GM18508 (cell line): ENCODE data around the gene ARHGAP15.

ENCODE experiments used
- ATAC-seq: cut with Tn5 transposase; IDR thresholded peaks from one replicate; pipeline ENCODE4 v1.9.1; 2021; ENCODE audit warnings: moderate number of reproducible peaks; ENCODE audit not compliant: insufficient read depth, unreplicated experiment

Gene ARHGAP15

DNA sequence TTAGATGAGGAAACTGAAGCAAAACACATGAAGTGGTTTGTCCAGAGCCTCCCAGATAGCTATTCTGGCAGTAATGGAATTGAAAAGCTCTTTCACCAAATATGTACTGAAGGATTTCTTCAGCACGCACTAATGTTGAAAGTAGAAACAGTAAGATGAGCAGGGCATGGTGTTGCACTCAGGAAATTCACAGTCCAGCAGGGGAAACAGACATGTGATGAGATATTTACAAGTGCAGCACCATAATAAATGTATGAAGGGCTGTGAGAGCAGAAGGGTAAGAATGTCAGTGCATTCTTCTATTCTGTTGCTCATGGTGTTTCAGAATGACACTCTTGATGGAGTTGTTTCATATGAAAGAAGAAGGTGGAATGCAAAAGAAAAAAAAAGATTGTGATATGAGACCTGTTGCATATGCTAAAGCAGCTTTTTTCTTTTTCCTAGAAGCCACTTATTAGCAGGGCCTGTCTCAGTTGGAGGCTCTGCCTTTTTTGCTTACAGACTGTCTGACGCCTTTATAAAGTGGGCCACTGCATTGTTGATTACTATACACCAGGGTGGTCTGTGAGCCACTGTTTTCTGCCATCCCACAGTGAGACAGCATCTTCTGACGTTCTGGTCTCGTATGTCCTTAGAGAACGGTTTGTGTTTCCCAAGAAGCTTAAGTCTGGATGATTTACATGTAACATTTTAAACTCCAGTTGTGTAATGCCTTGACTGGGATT, 516.9 kb downstream of the ARHGAP15 start:
- no peak for ATAC-seq

DNA sequence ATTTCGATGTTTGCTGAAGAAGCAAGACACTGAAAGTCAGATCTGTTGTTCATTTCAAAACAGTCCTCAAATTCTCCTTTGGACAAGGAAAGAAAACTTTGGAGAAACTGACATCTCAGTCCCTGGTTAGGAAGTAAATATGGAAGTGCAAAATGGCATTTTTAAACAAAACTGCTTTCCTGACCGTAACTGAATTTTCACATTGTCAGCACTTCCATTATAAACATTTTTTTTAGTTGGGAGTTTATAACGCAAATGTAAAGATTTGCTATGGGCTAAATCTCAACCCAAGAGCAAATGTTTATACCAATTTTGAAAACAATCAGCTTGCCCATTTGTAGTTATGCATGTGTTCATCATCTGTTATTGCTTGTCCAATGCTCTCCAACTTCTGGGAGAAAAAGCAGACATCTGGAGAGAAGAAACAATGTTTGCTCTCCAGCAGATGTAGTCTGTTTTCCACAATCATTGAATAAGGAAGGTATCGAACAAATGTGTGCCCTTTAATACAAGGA, 520.1 kb downstream of the ARHGAP15 start:
- ATAC-seq, result no peak

DNA sequence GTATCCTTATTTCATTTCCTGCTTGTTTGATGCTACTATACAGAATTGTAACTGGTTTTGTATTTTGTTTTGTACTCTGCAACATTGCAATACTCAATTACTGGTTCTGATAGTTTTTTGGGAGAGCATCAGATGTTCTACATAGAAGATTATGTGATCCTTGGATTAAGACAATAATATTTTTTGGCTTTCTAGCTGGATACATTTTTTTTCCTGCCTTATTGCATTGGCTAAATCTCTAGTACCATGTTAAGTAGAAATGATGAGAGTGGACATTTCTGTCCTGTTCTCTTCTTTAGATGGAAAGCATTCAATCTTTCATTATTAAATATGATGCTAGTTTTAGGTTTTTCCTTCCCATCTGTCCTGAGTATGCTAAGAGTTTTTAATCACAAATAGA, 523.5 kb downstream of the ARHGAP15 start:
- ATAC-seq, result no peak

DNA sequence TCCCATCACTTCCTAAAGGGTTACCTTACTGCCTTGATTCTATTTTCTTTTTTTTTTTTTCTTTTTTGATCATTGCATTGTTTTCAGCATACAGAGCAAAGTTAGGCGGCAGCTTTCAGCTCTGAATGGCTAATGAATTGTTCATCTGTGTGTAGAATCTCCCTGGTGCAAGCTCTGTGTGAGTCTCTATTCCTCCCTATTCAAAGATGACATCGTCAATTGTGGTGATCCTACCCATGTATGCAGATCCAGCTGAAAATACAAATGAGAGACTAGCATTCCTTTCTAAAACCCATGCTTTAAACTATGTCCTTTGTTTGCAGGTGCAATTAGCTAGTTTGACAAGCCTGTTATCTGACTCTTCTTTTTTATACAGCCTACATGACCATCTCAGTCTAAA, 539.0 kb downstream of the ARHGAP15 start:
- ATAC-seq, result no peak

DNA sequence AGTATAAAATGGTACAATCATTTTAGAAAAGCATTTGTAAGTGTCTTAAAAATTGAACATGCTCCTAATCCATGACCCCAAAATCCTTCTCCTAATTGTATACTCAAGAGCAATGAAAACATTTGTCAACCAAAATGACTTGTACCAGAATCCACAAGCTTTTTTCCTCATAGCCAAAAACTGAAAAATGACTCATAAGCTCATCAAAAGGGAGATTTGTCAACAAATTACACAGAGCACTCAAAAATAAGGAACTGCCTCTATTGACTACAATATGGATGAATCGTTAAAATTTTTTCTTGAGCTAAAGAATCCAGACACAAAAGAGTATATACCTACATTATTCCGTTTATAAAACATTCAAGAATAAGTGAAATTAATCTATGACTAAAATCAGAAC, 544.8 kb downstream of the ARHGAP15 start:
- ATAC-seq, result no peak

DNA sequence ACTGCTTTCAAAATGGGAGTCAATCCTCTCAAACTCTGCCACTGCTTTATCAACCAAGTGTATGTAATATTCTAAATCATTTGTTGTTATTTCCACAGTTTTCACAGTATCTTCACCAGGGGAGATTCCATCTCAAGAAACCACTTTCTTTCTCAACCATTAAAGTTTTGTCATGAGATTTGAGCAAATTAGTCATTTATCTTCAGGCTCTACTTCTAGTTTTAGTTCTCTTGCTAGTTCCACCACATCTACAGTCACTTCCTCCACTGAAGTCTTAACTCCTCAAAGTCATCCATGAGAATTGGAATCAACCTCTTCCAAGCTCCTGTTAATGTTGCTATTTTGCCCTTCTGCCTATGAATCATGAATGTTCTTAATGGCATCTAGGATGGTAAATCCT, 545.8 kb downstream of the ARHGAP15 start:
- ATAC-seq, result no peak

DNA sequence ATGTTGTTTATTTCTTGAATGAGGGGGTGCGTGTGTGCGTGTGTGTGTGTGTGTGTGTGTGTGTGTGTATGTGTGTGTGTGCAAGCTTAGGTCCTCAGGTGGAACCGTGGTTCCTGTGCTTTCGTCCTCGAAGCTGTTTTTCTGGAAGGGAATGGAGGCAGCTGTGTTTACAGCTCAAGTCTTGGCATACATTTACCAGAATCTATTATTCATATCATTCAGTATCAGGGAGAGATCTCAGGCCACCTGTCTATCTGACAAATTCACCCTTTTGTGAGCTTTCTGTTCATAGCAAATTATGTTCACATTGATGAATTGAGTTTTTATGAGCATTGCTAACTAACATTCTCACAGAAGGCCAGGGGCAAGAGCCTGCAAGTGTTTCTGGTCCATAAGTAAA, 550.4 kb downstream of the ARHGAP15 start:
- ATAC-seq, result no peak

DNA sequence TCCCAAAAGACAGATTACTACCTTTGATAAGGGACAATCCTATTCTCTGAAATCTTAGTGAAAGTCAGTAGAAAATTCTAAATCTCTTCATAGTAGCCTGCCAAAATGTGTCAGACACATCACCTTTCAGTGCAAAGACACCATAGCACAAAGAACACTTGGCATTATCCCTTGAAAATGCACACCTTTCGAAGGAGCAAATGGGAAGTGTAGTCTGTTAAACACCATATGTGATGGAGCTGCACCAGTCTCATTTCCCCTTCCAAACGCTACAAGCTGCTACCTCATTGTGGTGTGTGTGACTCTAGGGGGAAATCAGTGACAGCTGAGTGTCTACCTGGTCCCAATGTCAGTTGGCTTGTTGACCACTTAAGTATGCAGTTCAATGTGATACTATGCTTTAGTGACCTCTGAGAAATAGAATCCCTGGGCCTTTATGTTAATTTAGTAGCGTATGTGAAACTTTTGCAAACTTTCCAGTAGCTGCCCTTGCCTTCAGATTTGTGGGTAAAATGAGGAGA, 551.7 kb downstream of the ARHGAP15 start:
- no peak for ATAC-seq

DNA sequence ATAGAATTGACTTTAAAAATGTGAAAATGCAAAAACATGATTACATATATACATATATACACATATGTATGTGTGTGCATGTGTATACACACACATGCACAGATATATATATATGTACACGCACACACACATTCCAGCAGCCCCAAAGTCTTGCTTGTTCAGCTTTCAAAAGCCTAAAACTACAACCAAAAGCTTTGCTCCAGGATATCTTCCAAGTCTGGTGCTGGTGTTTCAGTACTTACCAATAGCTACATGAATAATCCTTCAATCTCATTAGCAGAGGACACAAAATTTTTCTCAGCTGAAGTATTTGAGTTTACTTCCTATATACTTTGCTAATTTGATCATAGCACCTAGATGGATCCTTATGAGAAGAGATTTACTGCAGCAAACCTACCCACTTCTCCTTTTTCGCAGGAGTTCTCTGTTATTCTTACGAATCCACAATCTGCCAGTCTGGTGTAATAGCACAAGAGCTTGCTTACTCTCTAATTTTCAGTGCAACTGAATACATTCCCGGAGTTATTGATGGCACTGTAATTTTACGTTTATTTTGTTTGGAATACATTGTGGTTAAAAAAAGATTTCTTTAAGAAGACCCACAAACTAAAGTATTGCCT, 553.3 kb downstream of the ARHGAP15 start:
- no peak for ATAC-seq

DNA sequence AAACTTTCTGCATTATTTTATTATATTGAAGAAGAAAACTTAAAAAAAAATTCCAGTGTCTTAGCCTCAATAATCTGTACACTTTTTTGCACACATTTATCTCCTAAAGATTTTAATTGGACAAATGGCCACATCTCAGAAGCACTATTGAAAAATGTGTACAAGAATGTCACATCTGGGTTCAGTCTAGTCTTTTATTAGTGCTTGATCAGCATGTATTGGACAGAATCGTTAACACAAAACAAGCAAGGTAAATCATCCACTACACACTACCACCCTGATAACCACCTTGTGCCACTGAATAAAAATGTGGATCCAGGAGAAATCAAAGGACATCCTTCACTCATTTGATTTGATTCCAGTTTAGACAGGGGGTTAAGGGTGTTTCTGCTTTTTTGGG, 554.8 kb downstream of the ARHGAP15 start:
- no peak for ATAC-seq

DNA sequence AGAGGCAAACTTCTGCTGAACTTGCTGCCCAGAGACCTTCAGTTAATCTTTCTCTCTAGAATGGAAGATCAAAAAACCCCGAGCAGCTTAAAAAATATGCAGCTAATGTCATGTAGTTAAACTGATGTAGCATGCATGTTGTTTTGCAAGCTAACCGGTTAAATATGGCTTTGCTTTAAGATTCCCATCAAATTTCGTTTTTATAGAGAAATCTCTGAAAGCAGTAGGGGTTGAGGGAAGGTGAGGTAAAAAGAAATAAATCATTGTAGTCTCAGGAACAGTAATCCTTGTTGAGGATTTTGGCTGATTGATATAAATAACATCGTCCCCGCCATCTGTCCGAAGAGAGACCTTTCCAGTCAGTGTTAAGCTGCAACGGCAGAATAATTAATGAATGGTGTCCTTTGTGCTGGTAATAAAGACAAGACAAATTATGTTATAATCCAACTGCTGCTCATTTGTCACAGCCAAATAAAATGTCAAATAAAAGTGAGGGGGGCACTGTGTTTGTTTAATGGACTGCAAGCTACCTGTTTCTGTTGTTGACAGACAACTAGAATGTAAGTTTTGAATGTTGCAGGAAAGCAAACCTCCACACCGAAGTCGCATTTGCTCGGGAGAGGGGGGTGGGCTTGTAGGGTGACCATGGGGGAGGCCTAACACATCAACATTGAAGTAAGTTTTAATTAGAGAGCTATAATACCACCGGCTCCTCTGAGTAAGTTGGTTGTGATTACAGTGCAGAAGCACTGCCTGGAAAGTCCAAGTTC, 555.5 kb downstream of the ARHGAP15 start:
- ATAC-seq, result no peak

DNA sequence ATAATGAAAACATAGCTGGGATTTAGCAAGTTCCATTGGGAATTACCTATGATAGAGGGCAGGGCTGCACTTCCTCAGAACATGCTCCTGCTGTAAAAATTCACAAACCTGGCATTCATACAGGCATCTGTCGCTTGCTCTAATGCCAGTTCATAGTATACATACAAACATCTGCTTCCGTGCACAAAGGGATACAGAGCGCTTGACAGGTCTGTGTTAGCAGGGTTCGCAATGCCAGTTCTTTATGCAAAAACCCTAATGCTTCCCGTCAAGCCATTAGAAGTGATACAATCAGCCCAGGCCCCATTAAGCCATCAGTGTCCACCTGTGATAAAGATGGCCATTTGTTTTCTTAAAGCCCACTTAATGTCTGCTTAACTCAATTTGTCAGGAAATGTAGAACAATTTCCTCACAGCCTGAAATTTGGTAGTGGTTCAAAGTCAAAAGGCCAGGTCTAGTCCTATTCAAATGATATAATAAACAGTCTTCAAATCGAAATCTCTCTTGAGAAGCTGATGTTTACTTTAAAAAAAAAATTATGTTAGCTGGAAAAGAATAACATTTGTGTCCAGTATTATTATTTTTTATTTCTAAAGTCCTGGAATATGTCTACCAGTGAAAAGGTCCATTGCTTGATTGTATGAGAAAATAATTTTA, 556.3 kb downstream of the ARHGAP15 start:
- no peak for ATAC-seq

DNA sequence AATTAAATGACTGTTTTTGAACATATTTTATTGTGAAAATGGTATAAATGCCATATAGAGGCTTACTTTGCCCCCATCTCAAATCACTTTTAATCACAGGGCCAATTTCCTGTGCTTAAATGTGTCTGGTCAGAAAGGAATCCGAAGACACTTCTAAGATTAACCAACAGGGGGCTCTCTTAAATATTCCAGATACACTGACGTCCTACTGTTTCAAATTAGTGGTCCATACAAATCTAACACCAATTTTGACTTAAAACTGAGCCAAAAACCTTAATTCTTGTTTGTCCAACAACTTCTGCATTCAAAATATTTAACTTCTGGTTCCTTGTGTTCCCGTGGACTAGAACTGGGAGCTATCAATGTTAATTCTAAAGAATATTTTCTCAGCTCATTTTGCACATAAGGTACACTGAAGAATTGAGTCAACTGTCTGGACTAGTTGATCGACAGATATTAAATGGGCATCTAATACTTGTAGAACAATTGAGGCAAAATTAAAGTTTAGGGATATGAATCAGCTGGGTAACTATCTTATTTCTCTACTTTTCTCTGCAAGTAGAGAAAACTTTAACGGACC, 557.5 kb downstream of the ARHGAP15 start:
- no peak for ATAC-seq

DNA sequence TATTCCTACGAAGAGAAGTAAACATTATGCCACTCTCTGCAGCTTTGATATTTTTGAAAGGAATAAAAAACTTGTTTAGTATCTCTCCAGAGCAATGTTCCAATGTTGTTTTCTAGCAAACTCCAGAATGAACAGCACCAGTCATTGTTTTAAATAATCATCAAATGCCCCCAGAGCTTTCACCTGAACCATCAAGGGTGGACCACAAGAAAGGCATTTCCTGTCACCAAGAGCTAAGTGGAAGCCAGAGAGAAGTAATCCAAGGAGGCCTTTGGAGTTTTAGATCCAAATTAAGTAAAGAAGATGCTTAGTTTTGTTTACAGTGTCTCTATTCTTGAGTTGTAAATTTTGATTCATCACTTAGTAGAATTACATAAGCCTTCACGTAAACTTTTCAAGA, 559.0 kb downstream of the ARHGAP15 start:
- ATAC-seq, result no peak

DNA sequence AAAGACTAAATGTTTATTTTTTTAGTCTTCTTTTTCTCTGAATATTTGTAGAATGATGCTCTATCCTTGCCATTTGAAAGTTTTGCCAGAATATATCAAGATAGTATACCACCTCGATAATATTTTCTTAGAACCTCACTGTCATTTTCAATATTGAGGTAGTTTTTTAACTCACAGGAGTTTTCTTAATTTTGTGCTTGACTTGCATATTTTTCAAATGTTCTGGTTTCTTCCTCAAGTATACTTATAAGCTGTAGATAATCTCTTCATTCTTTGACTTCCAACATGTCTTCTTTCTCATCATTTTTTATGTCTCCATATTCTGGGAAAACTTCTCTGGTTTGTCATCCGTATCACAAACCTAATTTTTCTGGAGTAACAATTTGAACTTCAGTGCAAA, 559.6 kb downstream of the ARHGAP15 start:
- no peak for ATAC-seq

DNA sequence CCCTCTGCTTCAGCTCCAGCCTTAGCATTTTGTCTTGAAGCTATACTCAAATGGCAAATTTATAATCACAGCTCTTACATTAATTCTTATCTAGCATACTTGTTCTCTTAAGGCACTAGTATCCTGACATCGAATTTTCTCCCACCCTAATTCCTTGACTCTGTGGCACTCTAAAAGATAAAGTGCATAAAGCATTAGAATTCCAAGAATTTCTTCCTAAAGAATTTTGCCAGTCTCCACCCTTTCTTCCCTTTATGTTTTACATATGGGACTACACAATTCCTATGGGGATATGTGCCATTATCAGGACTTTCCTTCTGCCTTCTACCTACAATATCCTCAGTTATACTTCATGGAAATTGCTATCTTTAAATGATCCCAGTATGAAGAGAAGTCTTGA, 560.3 kb downstream of the ARHGAP15 start:
- ATAC-seq, result no peak

DNA sequence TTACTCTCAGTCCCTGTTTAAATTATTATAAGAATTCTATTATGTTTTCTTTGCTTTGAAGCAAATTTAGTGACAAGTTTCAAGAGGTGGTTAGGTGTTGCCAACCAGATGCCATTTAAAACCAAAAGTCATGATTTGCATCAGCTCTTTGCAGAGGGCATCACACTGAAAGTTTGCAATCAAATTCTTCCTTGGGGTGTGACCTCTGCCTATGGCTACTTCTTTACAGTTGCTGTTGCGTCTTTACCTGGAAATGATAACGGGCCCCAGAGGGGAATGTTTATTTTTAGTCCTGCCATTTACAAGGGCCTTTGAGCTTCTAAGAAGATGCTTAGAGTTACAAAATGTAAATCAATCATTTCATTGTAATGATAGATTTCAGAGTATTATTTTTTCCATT, 561.0 kb downstream of the ARHGAP15 start:
- no peak for ATAC-seq

DNA sequence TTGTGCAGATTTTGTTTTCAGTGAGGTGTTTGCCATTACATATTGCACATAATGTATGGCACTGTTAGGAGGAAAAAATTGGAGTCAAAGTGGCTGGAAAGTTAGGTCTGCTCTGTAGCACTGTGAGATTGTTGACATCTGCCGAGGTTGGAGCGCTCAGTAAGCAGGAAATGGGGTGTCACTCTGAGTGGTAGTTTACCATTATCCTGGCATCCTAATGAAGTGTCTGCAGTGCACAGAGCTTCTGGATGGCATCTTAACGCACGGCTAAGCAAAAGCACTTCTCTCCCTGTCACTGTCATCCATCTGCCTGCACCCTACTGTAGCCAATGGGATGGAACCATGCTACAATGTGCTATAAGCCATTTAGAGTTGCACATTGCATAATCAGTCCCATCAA, 561.9 kb downstream of the ARHGAP15 start:
- ATAC-seq, result no peak

DNA sequence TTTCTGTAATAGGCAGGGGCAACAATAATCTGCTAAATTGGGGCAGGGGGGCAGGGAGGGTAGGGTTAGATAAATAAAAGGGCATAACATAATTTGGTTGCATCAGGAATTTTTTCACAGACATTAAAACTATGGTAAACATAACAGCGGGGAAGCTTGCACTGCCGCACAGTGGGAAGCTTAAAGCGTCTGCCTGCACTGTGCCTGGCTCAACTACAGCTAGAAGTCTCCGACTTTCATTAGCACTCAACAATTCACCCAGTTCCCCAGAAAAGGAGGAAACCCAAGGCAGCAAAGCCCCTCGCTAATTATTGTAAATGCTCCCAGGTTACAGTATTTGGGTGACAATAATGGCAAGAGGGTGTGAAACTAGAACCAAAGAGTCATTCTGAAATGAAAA, 562.9 kb downstream of the ARHGAP15 start:
- ATAC-seq, result no peak

DNA sequence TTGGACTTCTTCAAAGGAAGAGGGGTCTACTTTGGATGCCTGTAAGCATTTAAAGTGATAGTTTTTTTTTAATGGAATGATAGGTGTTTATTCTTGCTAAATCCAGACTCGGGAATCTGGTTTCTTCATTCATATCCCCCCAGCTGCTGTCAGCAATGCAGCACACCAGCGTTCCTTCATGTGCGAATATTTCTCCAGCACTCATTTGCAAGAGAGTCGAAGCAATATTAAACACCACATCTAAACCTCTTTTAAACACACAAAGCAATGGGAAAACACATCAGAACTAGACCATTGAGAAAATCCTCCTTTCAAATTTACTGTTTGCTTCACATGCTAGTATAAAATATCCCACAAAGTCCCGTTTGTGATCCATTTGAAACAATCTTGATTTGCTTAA, 563.7 kb downstream of the ARHGAP15 start:
- ATAC-seq, result no peak
